Left cardiac atrium (tissue), 4 donors: Measurements from ENCODE around the gene EMC10. TPM values are rescaled to one million over a fixed set of nuclear protein-coding genes. Genes with fewer than 3 reads are reported as not detected.

ENCODE experiments used
- ATAC-seq, 2 donors: fragments of 200-7000 bp; cut with Tn5 transposase; one replicate each; pipeline ENCODE4 v1.9.1; 2020; ENCODE audit warnings: mild to moderate bottlenecking in 2 of 2, moderate library complexity in 2 of 2
- DNase-seq: peaks from one replicate; pipeline ENCODE4 v3.0.0-alpha.2; 2020
- intact Hi-C, 2 donors: fragments of 100-400 bp; cut with DNase I; formaldehyde crosslinking; loops; one replicate each; pipeline versions ENCODE4 v1.14.1 to v1.15.1; 2022 to 2023
- total RNA-seq, 2 donors: library from RNA; stranded (reverse); fragmentation: NEBNext Ultra II Directional; extraction: Animal tissue kit (Norgen Biotek cat#: 25700); gene quantifications; one replicate each; pipeline ENCODE4 v1.2.1, GENCODE V29; 2021
- donor health status: DM: no; HTN: yes; CAD: no.
- donor health status: DM: no; HTN: yes; CAD: no; lungs with severe emphysema.
- donor health status: DM: yes; HTN: yes; CAD: no.
- donor health status: Dilated cardiomyopathy.

EMC10 gene
- total RNA-seq, 2 donors from 2014 or later: 82.3 to 96.9 TPM

DNA sequence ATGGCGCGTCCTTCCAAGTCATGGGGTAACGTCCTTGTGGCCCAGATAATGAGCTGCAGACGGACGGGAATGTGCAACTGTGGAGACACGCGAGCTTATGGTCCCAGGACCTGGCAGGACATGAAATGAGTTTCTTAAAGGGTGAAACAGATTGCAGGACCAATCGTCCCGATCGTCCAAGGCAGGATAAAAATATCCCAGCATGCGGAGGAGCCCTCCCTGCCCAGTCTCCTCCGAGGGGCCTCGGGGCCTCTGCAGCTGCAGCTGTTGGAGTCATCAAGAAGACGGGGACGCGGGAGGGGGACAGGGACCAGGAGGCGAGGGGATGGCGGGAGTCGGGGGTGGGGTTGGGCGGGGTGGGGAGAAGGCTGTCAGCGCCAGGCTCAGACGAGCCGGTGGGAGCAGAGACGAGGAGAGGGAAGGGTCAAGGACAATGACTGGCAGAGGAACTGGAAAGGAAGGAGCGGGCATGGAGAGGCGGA is 14.7 kb downstream of the EMC10 start:
- ATAC-seq (no peak), DNase-seq (no peak)
- intact Hi-C loops: no loop called here

DNA sequence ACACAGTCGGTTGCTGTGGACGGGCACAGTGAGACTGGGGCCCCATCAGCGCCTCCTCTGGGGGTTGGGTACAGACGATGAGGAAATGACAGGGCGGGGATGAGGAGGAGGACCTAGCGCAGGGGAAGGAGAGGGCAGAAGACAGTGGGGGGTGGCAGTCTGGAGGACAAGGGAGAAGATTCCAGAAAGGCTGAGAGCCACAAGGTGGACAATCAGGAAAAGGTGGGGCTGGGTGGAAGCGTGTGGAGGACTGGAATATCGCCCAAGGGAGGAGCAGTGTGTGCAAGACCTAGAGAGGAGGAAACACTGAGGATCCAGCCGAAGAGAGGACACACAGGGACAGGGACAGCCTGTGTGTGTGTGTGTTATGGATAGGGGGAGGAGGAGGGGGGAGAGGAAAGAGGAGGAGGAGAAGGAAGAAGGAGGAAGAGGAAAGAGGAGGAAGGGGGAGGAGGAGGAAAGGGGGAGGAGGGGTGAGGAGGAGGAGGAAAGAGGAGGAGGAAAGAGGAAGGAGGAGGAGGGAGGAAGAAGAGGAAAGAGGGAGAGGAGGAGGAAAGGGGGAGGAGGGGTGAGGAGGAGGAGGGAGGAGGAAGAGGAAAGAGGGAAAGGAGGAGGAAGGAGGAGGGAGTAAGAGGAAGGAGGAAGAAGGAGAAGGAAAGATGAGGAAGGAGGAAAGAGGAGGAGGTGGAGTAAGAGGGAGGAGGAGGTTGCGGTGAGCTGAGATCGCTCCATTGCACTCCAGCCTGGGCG is 16.2 kb downstream of the EMC10 start:
- ATAC-seq (no peak), DNase-seq (no peak)
- intact Hi-C loops: no loop called here

GRCh38 chr19:50493171-50493570 is 16.9 kb downstream of the EMC10 start:
- peak; percentile 2 for DNase-seq
- intact Hi-C loops: no loop called here

GRCh38 chr19:50494186-50495019 is 18.1 kb downstream of the EMC10 start:
- intact Hi-C loops: no loop called here
- peak in 1 of 2 donors; percentile 3 for ATAC-seq
- no peak for DNase-seq

More at GRCh38 chr19:50493171-50493570, 16.9 kb downstream of the EMC10 start:
- ATAC-seq: no peak

DNA sequence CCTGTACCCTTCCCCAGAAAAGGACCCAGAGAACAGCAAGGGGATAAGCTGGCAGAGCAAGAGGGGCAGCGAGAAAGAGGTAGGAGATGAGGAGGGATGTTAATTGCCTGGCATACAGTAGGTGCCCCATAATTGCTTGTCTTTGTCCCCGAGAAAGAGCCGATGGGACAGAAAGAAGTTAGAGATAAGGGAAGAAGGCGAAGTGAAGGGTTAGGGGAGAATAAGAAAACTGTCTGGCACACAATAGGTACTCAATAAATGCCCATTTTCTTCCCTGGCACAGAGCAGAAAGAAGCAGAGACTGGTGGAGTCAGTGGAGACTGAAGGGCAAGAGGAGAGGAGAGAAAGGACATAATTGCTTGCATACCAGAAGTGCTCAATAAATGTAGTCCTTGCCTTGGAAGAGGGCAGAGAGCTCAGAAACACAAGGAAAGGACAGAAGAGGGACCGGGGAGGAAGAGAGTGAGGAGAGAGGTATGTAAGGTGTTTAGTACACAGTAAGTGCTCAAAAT is 18.8 kb downstream of the EMC10 start:
- intact Hi-C loops: no loop called here
- ATAC-seq (no peak), DNase-seq (no peak)

GRCh38 chr19:50496189-50497021 is 20.1 kb downstream of the EMC10 start:
- DNase-seq: peak; percentile 54
- intact Hi-C loops: no loop called here
- peak; percentile 28 to 42 for ATAC-seq

DNA sequence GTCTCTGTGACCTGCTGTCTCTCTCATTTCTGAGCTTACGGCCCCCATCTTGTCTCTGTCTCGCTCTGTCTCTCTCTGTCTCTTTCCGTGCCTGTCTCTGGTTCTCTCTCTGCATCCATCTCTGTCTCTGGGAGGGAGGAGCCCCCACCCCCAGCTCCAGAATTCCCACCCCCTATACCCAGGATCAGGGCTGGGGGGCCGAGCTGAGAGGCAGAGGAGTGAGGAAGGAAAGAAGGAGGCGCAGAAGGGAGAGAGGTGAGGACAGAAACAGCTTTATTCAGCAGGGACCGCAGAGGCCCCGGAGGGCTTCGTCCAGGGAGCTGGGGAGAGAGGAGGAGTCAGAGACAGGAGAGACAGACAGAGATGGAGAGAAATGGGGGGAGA is 20.7 kb downstream of the EMC10 start:
- DNase-seq: no peak
- intact Hi-C loops: no loop called here
- no peak for ATAC-seq

GRCh38 chr19:50498219-50499056 is 22.1 kb downstream of the EMC10 start:
- ATAC-seq: no peak
- intact Hi-C loops: no loop called here
- no peak for DNase-seq

GRCh38 chr19:50500060-50500752 is 23.9 kb downstream of the EMC10 start:
- ATAC-seq (peak; percentile 60 to 63), DNase-seq (peak; percentile 75)
- intact Hi-C loops: no loop called here

DNA sequence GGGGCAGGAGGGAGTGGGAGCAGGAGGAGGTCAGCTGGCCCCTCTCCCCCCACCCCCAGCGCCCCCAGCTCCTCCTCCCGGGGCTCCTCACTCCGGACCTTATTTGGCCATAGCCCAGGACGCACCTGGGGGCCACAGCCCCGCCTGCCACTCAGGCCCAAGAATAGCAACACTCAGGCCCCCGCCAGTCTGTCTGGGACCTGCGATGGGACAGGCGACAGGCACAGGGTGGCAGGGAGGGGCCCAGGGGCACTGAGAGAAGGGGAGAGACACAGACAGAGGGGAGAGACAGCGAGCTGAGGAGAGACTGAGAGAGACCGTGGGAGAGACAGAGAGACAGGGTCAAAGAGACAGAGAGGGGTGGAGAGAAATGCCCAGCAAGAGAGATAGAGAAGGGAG is 24.4 kb downstream of the EMC10 start:
- intact Hi-C loops: no loop called here
- ATAC-seq (peak; percentile 76 to 78), DNase-seq (peak; percentile 76)

DNA sequence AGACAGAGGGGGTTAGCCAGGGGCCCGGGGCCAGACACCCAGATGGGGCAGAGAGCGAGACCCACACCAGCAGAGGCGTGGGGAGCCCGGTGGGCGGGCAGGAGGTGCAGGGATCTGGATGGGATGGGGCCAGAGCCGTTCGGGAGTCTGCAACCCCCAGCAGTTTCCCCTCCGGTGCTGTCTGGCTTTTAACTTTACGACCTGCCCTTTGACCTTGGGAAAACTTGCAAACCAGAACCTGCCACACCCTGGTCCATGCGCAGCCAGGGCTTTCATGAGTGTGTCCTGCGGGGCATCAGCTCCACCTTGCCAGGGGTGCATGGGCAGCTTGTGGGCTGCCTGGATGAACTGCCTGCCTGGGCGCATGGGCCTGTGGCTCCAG is 24.9 kb downstream of the EMC10 start:
- intact Hi-C loops: no loop called here
- no peak for DNase-seq
- peak in 1 of 2 donors; percentile 4 for ATAC-seq

DNA sequence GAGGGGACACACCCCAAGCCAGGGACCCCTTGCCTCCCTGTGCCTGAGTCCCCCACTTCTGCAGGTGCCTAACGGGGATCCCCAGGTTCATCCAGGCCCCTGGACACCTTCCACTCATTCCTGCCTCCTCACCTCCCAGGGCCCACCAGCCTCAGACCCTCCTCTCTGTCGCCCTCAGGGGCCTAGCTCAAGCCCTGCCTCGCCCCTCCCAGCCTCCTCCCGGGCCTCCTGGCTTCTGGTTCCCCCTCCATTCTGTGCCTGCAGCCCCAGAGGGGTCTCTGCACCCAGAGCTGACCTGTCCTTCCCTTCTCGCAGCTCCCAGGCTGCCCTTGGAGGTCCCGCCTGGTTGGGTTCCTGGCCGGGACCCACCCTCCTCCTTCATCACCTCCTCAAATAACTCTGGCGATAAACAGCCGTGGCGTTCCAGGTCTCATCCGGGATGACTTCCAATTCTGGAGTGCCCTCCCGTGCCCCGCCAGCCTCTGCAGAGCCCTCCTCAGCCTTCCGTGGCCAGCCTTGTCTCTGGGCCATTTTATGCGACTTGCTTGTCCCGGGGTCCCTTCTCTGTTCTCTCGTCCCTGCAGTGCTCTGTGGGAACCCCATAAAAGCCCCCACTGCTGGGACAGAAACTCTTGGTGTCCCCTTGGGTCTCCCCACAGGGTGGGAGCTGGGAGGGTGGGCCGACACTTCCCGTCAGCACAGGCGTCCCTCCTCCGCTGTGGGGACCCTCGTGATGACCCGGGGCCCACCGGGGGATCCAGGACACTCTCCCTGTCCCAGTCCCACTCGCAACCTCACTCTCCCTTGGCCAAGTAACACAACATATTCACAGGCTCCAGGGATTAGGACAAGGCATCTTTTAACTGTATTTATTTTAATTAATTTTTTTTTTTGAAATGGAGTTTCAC is 25.5 kb downstream of the EMC10 start:
- peak; percentile 69 for DNase-seq
- ATAC-seq: peak; percentile 65 to 70
- intact Hi-C loops: no loop called here

DNA sequence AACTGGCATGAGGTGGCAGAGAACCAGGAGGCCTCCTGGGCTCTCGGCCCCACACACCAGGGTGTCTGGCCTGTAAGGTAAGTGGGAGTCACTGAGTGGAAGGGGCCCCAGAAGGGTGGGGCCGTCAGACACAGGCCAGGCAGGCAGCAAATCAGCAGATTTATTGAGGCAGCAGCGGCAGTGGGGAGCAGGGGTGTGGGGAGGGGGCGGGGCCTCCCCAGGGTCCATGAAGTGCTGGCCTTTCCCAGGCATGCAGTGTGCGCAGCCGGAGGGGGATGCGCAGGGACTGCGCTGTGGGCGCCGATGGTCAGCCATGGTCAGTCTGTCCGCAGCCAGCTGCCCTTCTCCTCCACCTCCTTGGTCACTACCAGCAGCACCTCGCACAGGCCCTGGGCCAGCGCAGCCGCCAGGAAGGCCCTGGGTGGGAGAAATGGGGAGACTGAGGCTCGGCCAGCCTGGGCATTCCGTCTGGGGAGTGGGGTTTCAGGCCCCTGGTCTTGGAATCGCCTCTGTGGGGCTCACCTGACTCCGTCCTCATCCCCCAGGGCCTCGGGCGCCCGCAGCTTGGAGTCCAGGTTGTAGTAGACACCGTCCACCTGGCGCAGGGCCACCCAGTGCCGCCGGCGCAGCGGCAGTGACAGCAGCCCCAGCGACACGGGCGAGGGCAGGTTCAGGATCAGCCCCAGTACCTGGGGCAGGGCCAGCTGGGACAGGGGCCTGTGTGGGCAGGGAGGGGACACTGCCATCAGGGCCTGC is 29.7 kb downstream of the EMC10 start:
- DNase-seq (no peak), ATAC-seq (no peak)
- intact Hi-C loops: no loop called here

DNA sequence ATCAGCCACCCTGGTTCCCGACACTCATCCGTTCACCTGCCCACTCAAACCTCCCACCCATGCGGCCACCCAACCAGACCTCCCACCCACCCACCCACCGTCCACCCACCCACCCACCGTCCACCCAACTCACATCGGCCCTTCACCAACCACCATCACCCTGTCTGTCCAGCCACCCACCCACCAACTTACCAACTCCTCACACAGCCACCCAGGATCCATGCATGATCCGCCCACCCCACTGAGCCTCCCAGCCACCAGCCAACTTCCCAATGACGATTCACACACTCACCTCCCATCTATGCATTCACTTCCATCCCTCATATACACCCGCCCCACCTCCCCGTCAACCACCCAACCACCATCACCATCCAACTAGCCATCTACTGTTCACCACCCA is 30.4 kb downstream of the EMC10 start:
- DNase-seq (no peak), ATAC-seq (no peak)
- intact Hi-C loops: no loop called here

DNA sequence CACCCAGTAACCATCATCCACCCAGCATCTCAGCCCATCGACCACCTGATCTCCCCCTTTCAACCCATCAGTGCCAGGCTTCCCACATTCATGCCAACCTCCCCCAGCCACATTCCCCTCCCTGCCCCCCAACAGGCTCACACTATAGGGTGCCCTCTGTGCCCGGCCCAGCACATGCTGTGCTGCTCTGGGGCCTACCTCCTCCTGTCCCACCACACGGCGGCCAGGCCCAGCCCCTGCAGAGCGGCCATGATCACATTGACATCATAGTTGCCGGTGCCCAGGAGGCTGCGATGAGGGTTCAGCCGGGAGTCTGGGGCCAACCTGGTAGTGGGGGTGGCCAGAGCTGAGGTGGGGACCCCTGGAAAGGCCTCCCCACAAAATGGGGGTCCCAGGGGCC is 31.1 kb downstream of the EMC10 start:
- DNase-seq (no peak), ATAC-seq (no peak)
- intact Hi-C loops: no loop called here

DNA sequence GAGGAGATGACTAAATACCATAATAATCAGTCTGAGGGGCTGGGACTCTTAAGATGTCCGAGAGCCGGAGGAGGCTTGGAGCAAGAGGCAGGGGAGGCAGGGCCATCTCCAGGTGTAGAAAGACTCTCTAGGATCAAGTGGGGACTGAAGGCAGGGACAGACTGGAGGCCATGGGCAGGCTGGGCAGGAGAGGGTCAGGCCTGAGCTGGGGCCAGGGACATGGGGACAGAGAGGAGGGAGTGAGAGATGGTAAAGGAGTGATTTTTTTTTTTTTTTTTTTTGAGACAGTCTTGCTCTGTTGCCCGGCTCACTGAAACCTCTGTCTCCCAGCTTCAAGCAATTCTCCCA is 32.5 kb downstream of the EMC10 start:
- ATAC-seq: no peak
- no peak for DNase-seq
- intact Hi-C loops: no loop called here
